Measurements from ENCODE around the gene SLC2A13. TPM values are rescaled to one million over a fixed set of nuclear protein-coding genes. Genes with fewer than 3 reads are reported as not detected.

The SLC2A13 gene
- total RNA-seq, 2 donors from 2014 or later = 5.9 to 13.7 TPM

GRCh38 chr12:39835517-39836489 is 270.1 kb downstream of the SLC2A13 start:
- no peaks in the 10 kb centered on the region for H3K4me1 ChIP-seq (replicated peaks)
- TF ChIP-seq CTCF (IDR thresholded peaks at IDR 0.05) = no peak
- TF ChIP-seq POLR2AphosphoS5 (IDR thresholded peaks at IDR 0.05) = no peak
- no peak for TF ChIP-seq POLR2A (IDR thresholded peaks at IDR 0.05)
- DNase-seq (ENCODE audit: low spot score) = no peak
- WGBS = 88% methylated on average over 4 of the region's 4 CpGs
- H3K9me3 ChIP-seq = no peaks in the 10 kb centered on the region
- no peak overlapping the region for H3K27ac ChIP-seq
- no peaks in the 10 kb centered on the region for H3K27me3 ChIP-seq (replicated peaks; ENCODE audit: insufficient read depth)
- no peaks in the 10 kb centered on the region for H3K36me3 ChIP-seq
- intact Hi-C loops (cut with DNase I) = no loop called here
- H3K4me3 ChIP-seq = no peak overlapping the region

- Histone ChIP-seq H3K27ac (no peak overlapping the region), H3K4me3 (no peak overlapping the region), H3K36me3 (no peaks in the 10 kb centered on the region), H3K9me3 (no peaks in the 10 kb centered on the region), H3K4me1 (replicated peaks) (no peaks in the 10 kb centered on the region), H3K27me3 (replicated peaks; ENCODE audit: insufficient read depth) (no peaks in the 10 kb centered on the region)
- 32% methylated on average over 1 of the region's 1 CpG for WGBS
- no peak for DNase-seq (ENCODE audit: low spot score)
- intact Hi-C loops (cut with DNase I) = no loop called here
- TF ChIP-seq POLR2A (IDR thresholded peaks at IDR 0.05) (no peak), CTCF (IDR thresholded peaks at IDR 0.05) (no peak), POLR2AphosphoS5 (IDR thresholded peaks at IDR 0.05) (no peak)
These were observed 274.1 kb downstream of the SLC2A13 start for GRCh38 chr12:39831587-39832315.

- Histone ChIP-seq H3K36me3 (no peaks in the 10 kb centered on the region), H3K27me3 (replicated peaks; ENCODE audit: insufficient read depth) (no peaks in the 10 kb centered on the region), H3K4me1 (replicated peaks) (no peaks in the 10 kb centered on the region), H3K4me3 (no peak overlapping the region), H3K27ac (no peak overlapping the region), H3K9me3 (no peaks in the 10 kb centered on the region)
- intact Hi-C loops (cut with DNase I) = no loop called here
- TF ChIP-seq POLR2AphosphoS5 (IDR thresholded peaks at IDR 0.05) = no peak
- no peak for TF ChIP-seq POLR2A (IDR thresholded peaks at IDR 0.05)
- TF ChIP-seq CTCF (IDR thresholded peaks at IDR 0.05) = no peak
- WGBS = 65% methylated on average over 5 of the region's 5 CpGs
- DNase-seq (ENCODE audit: low spot score) = no peak
These were observed 274.9 kb downstream of the SLC2A13 start for GRCh38 chr12:39830852-39831520.

GRCh38 chr12:39830171-39830570 is 275.7 kb downstream of the SLC2A13 start:
- H3K4me3 ChIP-seq = no peak overlapping the region
- no peaks in the 10 kb centered on the region for H3K27me3 ChIP-seq (replicated peaks; ENCODE audit: insufficient read depth)
- no peak overlapping the region for H3K27ac ChIP-seq
- no peaks in the 10 kb centered on the region for H3K4me1 ChIP-seq (replicated peaks)
- WGBS = 95% methylated on average over 4 of the region's 4 CpGs
- no peaks in the 10 kb centered on the region for H3K36me3 ChIP-seq
- DNase-seq (ENCODE audit: low spot score) = no peak
- TF ChIP-seq POLR2AphosphoS5 (IDR thresholded peaks at IDR 0.05) (no peak), CTCF (IDR thresholded peaks at IDR 0.05) (no peak), POLR2A (IDR thresholded peaks at IDR 0.05) (no peak)
- intact Hi-C loops (cut with DNase I) = no loop called here
- H3K9me3 ChIP-seq = no peaks in the 10 kb centered on the region
